HEK293T (cell line): ENCODE data around the gene MAP2K1.

Experiments used
- CTBP1 ChIP-seq: fragments of 450-650 bp; IDR thresholded peaks from 2 replicates; pipeline ENCODE4 v1.6.1; 2016; ENCODE audit warnings: borderline replicate concordance
- ELF4 ChIP-seq: fragments of 450-650 bp; IDR thresholded peaks from 2 replicates; pipeline ENCODE4 v1.6.1; 2017; ENCODE audit warnings: antibody characterized with exemption
- FOXA1 ChIP-seq: fragments of 450-650 bp; IDR thresholded peaks from 2 replicates; pipeline ENCODE4 v1.6.1; 2016; ENCODE audit warnings: mild to moderate bottlenecking
- FOXM1 ChIP-seq: fragments of 450-650 bp; IDR thresholded peaks from 2 replicates; pipeline ENCODE4 v1.6.1; 2017; ENCODE audit warnings: mild to moderate bottlenecking, borderline replicate concordance
- HDGF ChIP-seq: fragments of 450-650 bp; IDR thresholded peaks from 2 replicates; pipeline ENCODE4 v1.6.1; 2017; ENCODE audit warnings: antibody characterized with exemption, borderline replicate concordance
- LEF1 ChIP-seq: fragments of 450-650 bp; IDR thresholded peaks from 2 replicates; pipeline ENCODE4 v1.6.1; 2017; ENCODE audit warnings: mild to moderate bottlenecking, borderline replicate concordance
- SP1 ChIP-seq: fragments of 450-650 bp; IDR thresholded peaks from 2 replicates; pipeline ENCODE4 v1.6.1; 2017
- TARDBP ChIP-seq: fragments of 450-650 bp; IDR thresholded peaks from 2 replicates; pipeline ENCODE4 v1.6.1; 2016

- TF ChIP-seq SP1, result no peak
- no peak for TF ChIP-seq FOXM1
- no peak for TF ChIP-seq TARDBP
- no peak for TF ChIP-seq ELF4
- TF ChIP-seq HDGF, result no peak
- TF ChIP-seq LEF1, result no peak
- no peak for TF ChIP-seq CTBP1
- TF ChIP-seq FOXA1, result no peak
Observed at GRCh38 chr15:66394472-66394871, 7.8 kb downstream of the MAP2K1 start.
